Adrenal gland (tissue), 5 donors: Measurements from ENCODE around the gene SLC2A6.
"Not testable (repeated sequence)": the region's sequence is repeated elsewhere in the genome, so short reads cannot be mapped to it uniquely, and the experiment has no call there.

Experiments
- POLR2A ChIP-seq, 2 donors: fragments of 450-650 bp; IDR thresholded peaks; one replicate each; pipeline ENCODE4 v1.6.1; 2017; ENCODE audit warnings: antibody characterized with exemption in 2 of 2, mild to moderate bottlenecking in 2 of 2, moderate library complexity in 1 of 2
- TF ChIP-seq, protein P1 (sequence below), 6 experiments: fragments of 450-650 bp in 4 of 6; fragments of 200-600 bp in 2 of 6; sonication (generic) in 1 of 6; IDR thresholded peaks; 1 replicate in 5 of 6; 2 replicates in 1 of 6; pipeline versions ENCODE4 v1.5.1 to v1.8.0; 2016 to 2021; ENCODE audit warnings: antibody characterized with exemption in 6 of 6, mild to moderate bottlenecking in 2 of 6, moderate library complexity in 1 of 6
- donor health status: DM: no; HTN: no; CAD: no.

- TF ChIP-seq, protein P1, sequence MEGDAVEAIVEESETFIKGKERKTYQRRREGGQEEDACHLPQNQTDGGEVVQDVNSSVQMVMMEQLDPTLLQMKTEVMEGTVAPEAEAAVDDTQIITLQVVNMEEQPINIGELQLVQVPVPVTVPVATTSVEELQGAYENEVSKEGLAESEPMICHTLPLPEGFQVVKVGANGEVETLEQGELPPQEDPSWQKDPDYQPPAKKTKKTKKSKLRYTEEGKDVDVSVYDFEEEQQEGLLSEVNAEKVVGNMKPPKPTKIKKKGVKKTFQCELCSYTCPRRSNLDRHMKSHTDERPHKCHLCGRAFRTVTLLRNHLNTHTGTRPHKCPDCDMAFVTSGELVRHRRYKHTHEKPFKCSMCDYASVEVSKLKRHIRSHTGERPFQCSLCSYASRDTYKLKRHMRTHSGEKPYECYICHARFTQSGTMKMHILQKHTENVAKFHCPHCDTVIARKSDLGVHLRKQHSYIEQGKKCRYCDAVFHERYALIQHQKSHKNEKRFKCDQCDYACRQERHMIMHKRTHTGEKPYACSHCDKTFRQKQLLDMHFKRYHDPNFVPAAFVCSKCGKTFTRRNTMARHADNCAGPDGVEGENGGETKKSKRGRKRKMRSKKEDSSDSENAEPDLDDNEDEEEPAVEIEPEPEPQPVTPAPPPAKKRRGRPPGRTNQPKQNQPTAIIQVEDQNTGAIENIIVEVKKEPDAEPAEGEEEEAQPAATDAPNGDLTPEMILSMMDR (IDR thresholded peaks at IDR 0.05): not testable (repeated sequence)
- not testable (repeated sequence) for TF ChIP-seq POLR2A (IDR thresholded peaks at IDR 0.05)
Observed at GRCh38 chr9:133451865-133452264, 27.0 kb downstream of the SLC2A6 start.
